ENCODE results near the gene POLR2H.
"Not testable (repeated sequence)": the region's sequence is repeated elsewhere in the genome, so short reads cannot be mapped to it uniquely, and the experiment has no call there.

The POLR2H gene

DNA sequence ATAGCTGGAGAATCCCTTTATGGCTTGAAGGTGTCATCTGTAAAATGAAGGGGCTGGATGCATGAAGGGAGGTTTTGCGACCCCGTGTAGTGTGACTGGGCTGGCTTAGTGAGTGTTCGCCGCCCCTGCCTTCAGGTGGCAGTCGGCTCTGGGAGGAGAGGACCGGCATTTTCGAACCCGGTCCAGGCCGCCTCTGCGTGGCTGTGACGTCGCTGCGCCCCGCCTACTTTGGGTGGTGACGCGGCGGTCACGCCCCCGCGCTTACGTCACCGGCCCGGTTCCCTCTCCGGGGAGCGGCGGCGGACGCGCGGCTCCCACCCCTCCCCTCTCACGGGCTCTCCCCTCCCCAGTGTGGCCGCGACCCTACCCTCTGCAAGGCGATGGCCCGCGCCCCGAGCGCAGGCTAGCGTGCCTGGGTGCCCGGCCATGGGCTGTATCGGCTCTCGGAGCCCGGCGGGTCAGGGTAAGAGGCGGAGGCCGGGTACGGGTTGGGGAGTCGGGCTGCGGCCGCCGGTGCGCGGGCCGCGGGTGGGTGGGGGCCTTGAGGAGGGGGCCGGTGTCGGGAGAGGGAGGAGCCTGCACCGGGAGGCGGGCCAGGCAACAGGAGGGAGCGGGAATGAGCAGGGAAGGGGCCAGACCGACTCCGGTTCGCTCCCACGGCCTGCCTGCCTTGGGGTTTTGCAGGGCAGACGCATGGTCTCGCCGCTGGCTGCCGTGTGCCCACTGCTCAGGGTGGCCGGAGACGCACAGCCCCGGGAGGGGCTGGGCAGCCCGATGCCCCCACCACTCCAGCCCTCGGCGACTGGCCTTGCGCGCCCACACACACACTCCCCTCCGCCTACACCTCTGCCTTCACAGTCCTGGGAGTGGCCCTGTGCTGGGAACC is 25.6 kb upstream of the POLR2H start:
- peak; percentile 79 for DNase-seq (ENCODE audit: low read depth)

- no peak for DNase-seq (ENCODE audit: low read depth)
Observed at GRCh38 chr3:184336547-184337398, 24.7 kb upstream of the POLR2H start.

DNA sequence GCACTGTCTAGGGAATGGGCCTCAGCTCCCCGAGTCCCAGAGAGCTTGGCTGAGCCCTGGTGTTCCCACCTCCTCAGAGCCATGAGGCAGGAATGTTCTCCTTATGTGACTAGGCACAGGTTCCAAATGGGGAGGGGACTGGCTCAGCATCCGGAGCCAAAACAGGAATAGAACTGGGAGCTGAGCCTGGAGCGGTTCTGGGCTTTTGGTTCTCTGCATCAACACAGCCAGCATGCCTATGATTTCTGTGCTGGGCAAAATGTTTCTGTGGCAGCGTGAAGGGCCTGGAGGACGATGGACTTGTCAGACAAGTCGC is 24.2 kb upstream of the POLR2H start, which contains the start of gene FAM131A:
TSS of gene FAM131A (plus strand) at position 202 of the 316 bp plus-strand sequence. CDS start at position 233, 31 bp downstream.
- no peak for DNase-seq (ENCODE audit: low read depth)

GRCh38 chr3:184337981-184338380 is 23.5 kb upstream of the POLR2H start:
- no peak for DNase-seq (ENCODE audit: low read depth)

DNA sequence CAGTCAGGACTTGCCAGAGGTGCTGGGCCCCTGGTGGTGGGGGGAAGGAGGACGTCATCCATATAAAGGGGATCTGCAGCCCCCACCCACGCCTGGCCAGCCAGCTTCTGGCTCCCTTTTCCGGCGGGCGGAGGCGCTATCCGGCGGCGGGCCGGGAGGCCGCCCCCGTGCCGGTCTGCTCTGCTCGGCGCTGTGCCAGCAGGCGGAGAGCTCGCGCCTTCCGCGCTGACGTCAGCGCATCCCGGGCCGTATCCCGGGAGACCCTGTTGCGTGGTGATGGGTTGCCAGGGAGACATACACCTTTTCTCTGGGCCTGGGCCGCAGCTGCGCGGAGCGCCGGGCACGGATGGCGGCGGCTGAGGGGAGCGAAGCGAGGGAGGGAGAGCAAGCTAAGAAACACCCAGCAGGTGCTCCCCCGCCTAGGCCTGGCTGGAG is 23.0 kb upstream of the POLR2H start:
- no peak for DNase-seq (ENCODE audit: low read depth)

GRCh38 chr3:184339001-184339400 is 22.5 kb upstream of the POLR2H start:
- no peak for DNase-seq (ENCODE audit: low read depth)

DNA sequence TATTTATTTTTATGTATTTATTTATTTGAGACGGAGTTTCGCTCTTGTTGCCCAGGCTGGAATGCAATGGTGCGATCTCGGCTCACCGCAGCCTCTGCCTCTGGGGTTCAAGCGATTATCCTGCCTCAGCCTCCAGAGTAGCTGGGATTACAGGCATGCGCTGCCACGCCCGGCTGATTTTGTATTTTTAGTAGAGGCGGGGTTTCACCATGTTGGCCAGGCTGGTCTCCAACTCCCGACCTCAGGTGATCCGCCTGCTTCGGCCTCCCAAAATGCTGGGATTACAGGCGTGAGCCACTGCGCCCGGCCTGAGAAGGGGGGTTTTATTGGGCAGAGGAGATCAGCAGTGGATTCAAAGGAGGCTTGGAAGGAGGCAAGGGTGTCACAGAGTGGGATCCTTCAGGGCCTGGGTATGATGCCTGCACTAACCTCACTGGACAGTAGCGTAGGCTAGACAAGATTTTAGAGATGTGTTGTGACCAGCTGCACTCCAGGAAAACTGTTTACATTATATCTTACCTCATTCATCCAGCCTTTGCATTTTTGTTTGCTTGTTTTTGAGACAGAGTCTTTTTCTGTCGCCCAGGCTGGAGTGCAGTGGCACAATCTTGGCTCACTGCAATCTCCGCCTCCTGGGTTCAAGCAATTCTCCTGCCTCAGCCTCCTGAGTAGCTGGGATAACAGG is 21.9 kb upstream of the POLR2H start:
- not testable (repeated sequence) for DNase-seq (ENCODE audit: low read depth)

- no peak for DNase-seq (ENCODE audit: low read depth)
Observed at GRCh38 chr3:184341925-184342324, 19.6 kb upstream of the POLR2H start.

GRCh38 chr3:184343200-184343876 is 18.2 kb upstream of the POLR2H start:
- no peak for DNase-seq (ENCODE audit: low read depth)

DNA sequence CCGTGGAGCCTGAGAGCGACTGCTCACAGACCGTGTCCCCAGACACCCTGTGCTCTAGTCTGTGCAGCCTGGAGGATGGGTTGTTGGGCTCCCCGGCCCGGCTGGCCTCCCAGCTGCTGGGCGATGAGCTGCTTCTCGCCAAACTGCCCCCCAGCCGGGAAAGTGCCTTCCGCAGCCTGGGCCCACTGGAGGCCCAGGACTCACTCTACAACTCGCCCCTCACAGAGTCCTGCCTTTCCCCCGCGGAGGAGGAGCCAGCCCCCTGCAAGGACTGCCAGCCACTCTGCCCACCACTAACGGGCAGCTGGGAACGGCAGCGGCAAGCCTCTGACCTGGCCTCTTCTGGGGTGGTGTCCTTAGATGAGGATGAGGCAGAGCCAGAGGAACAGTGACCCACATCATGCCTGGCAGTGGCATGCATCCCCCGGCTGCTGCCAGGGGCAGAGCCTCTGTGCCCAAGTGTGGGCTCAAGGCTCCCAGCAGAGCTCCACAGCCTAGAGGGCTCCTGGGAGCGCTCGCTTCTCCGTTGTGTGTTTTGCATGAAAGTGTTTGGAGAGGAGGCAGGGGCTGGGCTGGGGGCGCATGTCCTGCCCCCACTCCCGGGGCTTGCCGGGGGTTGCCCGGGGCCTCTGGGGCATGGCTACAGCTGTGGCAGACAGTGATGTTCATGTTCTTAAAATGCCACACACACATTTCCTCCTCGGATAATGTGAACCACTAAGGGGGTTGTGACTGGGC is 16.8 kb upstream of the POLR2H start:
- DNase-seq (ENCODE audit: low read depth) = no peak

- DNase-seq (ENCODE audit: low read depth) = no peak
Observed at GRCh38 chr3:184345317-184346144, 16.0 kb upstream of the POLR2H start.

GRCh38 chr3:184346480-184347190 is 14.9 kb upstream of the POLR2H start:
- no peak for DNase-seq (ENCODE audit: low read depth)

GRCh38 chr3:184347321-184348056 is 14.0 kb upstream of the POLR2H start:
- DNase-seq (ENCODE audit: low read depth) = no peak

DNA sequence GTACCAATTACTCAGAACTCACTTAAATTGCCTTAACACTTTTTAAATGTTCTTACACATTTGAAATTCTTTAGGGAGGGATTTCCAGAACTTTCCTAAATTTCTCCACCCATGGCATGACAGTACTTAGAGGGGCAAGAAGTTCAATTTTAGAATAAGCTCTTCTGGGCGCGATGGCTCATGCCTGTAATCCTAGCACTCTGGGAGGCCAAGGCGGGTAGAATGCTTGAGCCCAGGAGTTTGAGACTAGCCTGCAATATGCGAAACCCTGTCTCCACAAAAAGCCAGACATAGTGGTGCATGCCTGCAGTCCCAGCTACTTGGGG is 13.5 kb upstream of the POLR2H start:
- DNase-seq (ENCODE audit: low read depth) = no peak

- no peak for DNase-seq (ENCODE audit: low read depth)
Observed at GRCh38 chr3:184349563-184350470, 11.7 kb upstream of the POLR2H start.

GRCh38 chr3:184350618-184351017 is 10.9 kb upstream of the POLR2H start:
- DNase-seq (ENCODE audit: low read depth) = no peak

DNA sequence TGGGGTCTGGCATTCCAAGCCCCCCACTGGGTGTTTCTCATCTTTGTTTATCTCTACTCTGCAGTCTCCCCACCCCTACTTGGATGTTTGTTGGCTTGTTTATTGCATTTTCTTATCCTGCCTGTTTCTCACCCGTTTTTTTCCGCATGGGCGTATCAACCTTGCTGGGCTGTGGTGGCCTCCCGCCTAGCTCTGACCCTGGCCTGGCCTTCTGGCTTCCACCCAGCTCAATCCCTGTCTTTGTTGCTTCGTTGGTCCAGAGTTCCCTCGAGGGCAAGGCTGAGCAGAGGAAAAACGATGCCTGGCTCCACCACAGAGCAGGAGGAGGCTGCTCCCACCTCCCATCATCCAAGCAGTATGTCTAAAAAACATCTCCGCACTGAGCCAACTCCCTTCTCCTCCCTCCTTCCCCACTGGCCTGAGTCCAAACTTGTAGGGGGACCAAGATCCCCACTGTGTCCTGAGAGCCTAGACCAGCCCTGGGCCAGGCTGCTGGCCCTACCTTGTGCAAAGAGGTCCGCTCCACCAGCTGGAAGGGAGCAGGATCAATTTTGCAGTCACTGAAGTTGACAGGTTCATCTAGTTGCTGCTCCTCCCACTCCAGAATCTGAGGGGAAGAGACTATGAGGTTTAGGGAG is 9.9 kb upstream of the POLR2H start:
- no peak for DNase-seq (ENCODE audit: low read depth)
